OCI-LY1 (cell line): ENCODE measurements around the gene SPATA13.

Experiments used
- H2AFZ ChIP-seq: fragments of 200-600 bp; sonication (generic), shearing (Covaris generic); 2 replicates; pipeline ENCODE4 v1.6.0; 2014; ENCODE audit warnings: antibody characterized with exemption, mild to moderate bottlenecking, low read length
- H3F3A ChIP-seq: fragments of 200-600 bp; sonication (generic), shearing (Covaris generic); 2 replicates; pipeline ENCODE4 v1.6.0; 2014; ENCODE audit warnings: mild to moderate bottlenecking, antibody characterized with exemption, low read length, moderate library complexity; ENCODE audit not compliant: insufficient read depth
- H3K27ac ChIP-seq: fragments of 200-600 bp; sonication (generic); 2 replicates; pipeline ENCODE4 v1.5.1; 2014; ENCODE audit warnings: low read length, mixed run types, mild to moderate bottlenecking, low read depth; ENCODE audit not compliant: poor library complexity, severe bottlenecking
- H3K27me3 ChIP-seq: fragments of 200-600 bp; sonication (generic); 2 replicates; pipeline ENCODE4 v1.6.0; 2014; ENCODE audit warnings: antibody characterized with exemption, mild to moderate bottlenecking, low read length, moderate library complexity; ENCODE audit not compliant: insufficient read depth
- H3K36me3 ChIP-seq: fragments of 200-600 bp; sonication (generic); 2 replicates; pipeline ENCODE4 v1.6.1; 2014; ENCODE audit warnings: mild to moderate bottlenecking, antibody characterized with exemption, low read length, moderate library complexity, mixed read lengths; ENCODE audit not compliant: insufficient read depth
- H3K4me1 ChIP-seq: fragments of 200-600 bp; sonication (generic); 2 replicates; pipeline ENCODE4 v1.5.1; 2014; ENCODE audit warnings: mild to moderate bottlenecking, low read length, moderate library complexity; ENCODE audit not compliant: insufficient read depth, severe bottlenecking
- H3K4me2 ChIP-seq: fragments of 200-600 bp; sonication (generic), shearing (Covaris generic); 2 replicates; pipeline ENCODE4 v1.6.1; 2014; ENCODE audit warnings: low read length
- H3K4me3 ChIP-seq: fragments of 200-600 bp; sonication (generic); 2 replicates; pipeline ENCODE4 v1.5.1; 2014; ENCODE audit warnings: low read length, low read depth, mild to moderate bottlenecking, mixed read lengths; ENCODE audit not compliant: poor library complexity, severe bottlenecking
- H3K79me2 ChIP-seq: fragments of 200-600 bp; shearing (Covaris generic); 2 replicates; pipeline ENCODE4 v1.6.1; 2016; ENCODE audit warnings: mixed run types, low read length, mixed read lengths; ENCODE audit not compliant: insufficient read depth
- H3K9ac ChIP-seq: fragments of 200-600 bp; sonication (generic), shearing (Covaris generic); 2 replicates; pipeline ENCODE4 v1.6.1; 2014; ENCODE audit warnings: mild to moderate bottlenecking, low read length, mixed read lengths
- H3K9me2 ChIP-seq: fragments of 200-600 bp; sonication (generic), shearing (Covaris generic); 2 replicates; pipeline ENCODE4 v1.6.1; 2014; ENCODE audit warnings: low read depth, mild to moderate bottlenecking, low read length, mixed read lengths
- H3K9me3 ChIP-seq: fragments of 200-600 bp; shearing (Covaris generic); 2 replicates; pipeline ENCODE4 v1.6.1; 2014; ENCODE audit warnings: low read length, mixed read lengths
- H4K20me1 ChIP-seq: fragments of 200-600 bp; sonication (generic), shearing (Covaris generic); 2 replicates; pipeline ENCODE4 v1.6.0; 2016; ENCODE audit warnings: mild to moderate bottlenecking, low read length; ENCODE audit not compliant: insufficient read depth
- CTCF ChIP-seq: fragments of 200-600 bp; sonication (generic), shearing (Covaris generic); IDR thresholded peaks from 2 replicates; pipeline ENCODE4 v1.5.1; 2017; ENCODE audit warnings: mild to moderate bottlenecking, antibody characterized with exemption, low read length, moderate library complexity, mixed read lengths
- EZH2 ChIP-seq: fragments of 200-600 bp; sonication (generic), shearing (Covaris generic); IDR thresholded peaks from 2 replicates; pipeline ENCODE4 v1.8.0; 2017; ENCODE audit warnings: borderline replicate concordance, mixed run types, mild to moderate bottlenecking, antibody characterized with exemption, low read length, moderate library complexity, mixed read lengths

The SPATA13 gene

DNA sequence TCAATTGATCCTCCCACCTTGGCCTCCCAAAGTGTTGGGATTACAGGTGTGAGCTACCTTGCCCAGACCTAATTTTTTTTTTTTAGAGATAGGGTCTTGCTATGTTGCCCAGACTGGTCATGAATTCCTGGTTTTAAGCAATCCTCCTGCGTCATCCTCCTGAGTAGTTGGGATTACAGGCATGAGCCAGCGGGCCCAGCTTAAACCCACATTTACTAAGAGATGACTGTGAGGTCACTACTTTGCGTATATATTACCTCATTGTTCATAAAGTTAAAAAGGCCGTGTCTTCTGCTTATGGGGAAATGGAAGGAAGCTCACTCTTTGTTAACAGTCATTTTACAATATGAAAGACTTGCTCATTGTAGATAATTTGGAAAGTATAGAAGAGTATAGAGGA is 109.3 kb downstream of the SPATA13 start:
- Histone ChIP-seq H3K4me2 (no peak overlapping the region), H3K4me1 (no peaks in the 10 kb centered on the region), H3K9me2 (no peaks in the 10 kb centered on the region), H3K79me2 (no peaks in the 10 kb centered on the region), H4K20me1 (no peaks in the 10 kb centered on the region), H3F3A (no peaks in the 10 kb centered on the region), H3K9me3 (no peaks in the 10 kb centered on the region), H3K36me3 (no peaks in the 10 kb centered on the region), H3K27me3 (no peaks in the 10 kb centered on the region), H2AFZ (no peak overlapping the region), H3K4me3 (no peak overlapping the region), H3K27ac (no peak overlapping the region), H3K9ac (no peak overlapping the region)
- no peak for TF ChIP-seq EZH2
- no peak for TF ChIP-seq CTCF

GRCh38 chr13:24270639-24271141 is 110.2 kb downstream of the SPATA13 start:
- H3K9me3 ChIP-seq = no peaks in the 10 kb centered on the region
- no peak overlapping the region for H3K9ac ChIP-seq
- H3K27ac ChIP-seq = no peak overlapping the region
- H3K36me3 ChIP-seq = no peaks in the 10 kb centered on the region
- TF ChIP-seq EZH2 (no peak), CTCF (no peak)
- H3K4me3 ChIP-seq = no peak overlapping the region
- no peaks in the 10 kb centered on the region for H3K9me2 ChIP-seq
- H4K20me1 ChIP-seq = no peaks in the 10 kb centered on the region
- no peak overlapping the region for H3K4me2 ChIP-seq
- H3K4me1 ChIP-seq = no peaks in the 10 kb centered on the region
- H3K79me2 ChIP-seq = no peaks in the 10 kb centered on the region
- no peak overlapping the region for H2AFZ ChIP-seq
- no peaks in the 10 kb centered on the region for H3K27me3 ChIP-seq
- H3F3A ChIP-seq = no peaks in the 10 kb centered on the region

DNA sequence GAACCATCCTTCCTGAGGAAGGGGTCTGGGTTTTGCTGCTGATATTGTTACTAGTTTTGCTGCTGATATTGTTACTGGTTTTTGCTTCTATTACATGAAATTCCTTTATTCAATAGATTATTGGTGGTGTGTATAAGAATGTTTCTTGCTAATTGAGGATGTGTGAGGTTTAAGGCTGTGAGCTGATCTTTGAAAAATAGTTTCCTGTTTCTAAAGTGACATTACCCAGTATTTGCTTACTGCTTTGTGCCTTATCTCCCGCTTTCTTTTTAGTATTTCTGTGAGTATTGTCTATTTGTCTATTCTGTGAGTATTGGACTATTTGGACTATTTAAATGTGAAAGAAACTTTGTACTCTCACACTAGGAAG is 110.7 kb downstream of the SPATA13 start:
- no peaks in the 10 kb centered on the region for H3K79me2 ChIP-seq
- no peak overlapping the region for H3K4me3 ChIP-seq
- no peak overlapping the region for H3K27ac ChIP-seq
- H3K9ac ChIP-seq = no peak overlapping the region
- no peak for TF ChIP-seq CTCF
- TF ChIP-seq EZH2 = no peak
- no peaks in the 10 kb centered on the region for H3K9me2 ChIP-seq
- no peaks in the 10 kb centered on the region for H3K27me3 ChIP-seq
- H2AFZ ChIP-seq = no peak overlapping the region
- no peaks in the 10 kb centered on the region for H4K20me1 ChIP-seq
- H3K9me3 ChIP-seq = no peaks in the 10 kb centered on the region
- H3K4me1 ChIP-seq = no peaks in the 10 kb centered on the region
- H3K4me2 ChIP-seq = no peak overlapping the region
- H3F3A ChIP-seq = no peaks in the 10 kb centered on the region
- H3K36me3 ChIP-seq = no peaks in the 10 kb centered on the region
